ENCODE results near the gene AMER1. TPM values are rescaled to one million over a fixed set of nuclear protein-coding genes. Genes with fewer than 3 reads are reported as not detected.

Gene AMER1
- polyA plus RNA-seq (2013, experiment 1 of 2) = 1.2 TPM
- 1.1 TPM for polyA plus RNA-seq (2013, experiment 2 of 2)

- peak within 1 kb of the TSS; percentile 78 to 87 for H3K4me3 ChIP-seq (ENCODE audit: insufficient read depth in 1 of 2, low read depth in 1 of 2, low read length in 2 of 2)
- peak within 1 kb of the TSS in 1 of 2 experiments; percentile 80 for H3K4ac ChIP-seq (ENCODE audit: low read depth in 1 of 2, low read length in 2 of 2)
- peak within 1 kb of the TSS; percentile 91 for H3K4me2 ChIP-seq (ENCODE audit: low read length, poor library complexity, severe bottlenecking)
- no peak within 1 kb of the TSS for H2BK15ac ChIP-seq (ENCODE audit: low read depth, poor library complexity, severe bottlenecking)
- peaks cover 9% of the 10 kb centered on the region for H3K79me1 ChIP-seq (replicated peaks; ENCODE audit: low read length, poor library complexity, severe bottlenecking)
- peak within 1 kb of the TSS in 1 of 2 experiments; percentile 16 for H3K23ac ChIP-seq (ENCODE audit: low read length in 2 of 2)
- peak within 1 kb of the TSS; percentile 92 for H3K9ac ChIP-seq (ENCODE audit: low read length)
- peak within 1 kb of the TSS in 1 of 2 experiments; percentile 59 for H3K14ac ChIP-seq (ENCODE audit: low read length in 2 of 2)
- H2AK5ac ChIP-seq (ENCODE audit: low read length, severe bottlenecking) = no peak within 1 kb of the TSS
- 0% methylated on average over 11 of the region's 29 CpGs for WGBS
- peak within 1 kb of the TSS; percentile 8 for H2BK5ac ChIP-seq (ENCODE audit: low read depth, low read length, poor library complexity, severe bottlenecking)
- H3K36me3 ChIP-seq (ENCODE audit: control insufficient read depth in 1 of 2, insufficient read depth in 2 of 2, low read depth in 1 of 2, low read length in 2 of 2) = no peaks in the 10 kb centered on the region
- H4K8ac ChIP-seq (ENCODE audit: low read length) = peak within 1 kb of the TSS; percentile 64
- peak within 1 kb of the TSS; percentile 89 for H2AFZ ChIP-seq (ENCODE audit: low read depth, low read length)
- H3K9me3 ChIP-seq (ENCODE audit: control insufficient read depth, low read length) = no peaks in the 10 kb centered on the region
- H3K27me3 ChIP-seq (ENCODE audit: control insufficient read depth in 1 of 2, insufficient read depth in 1 of 2, low read length in 2 of 2) = peaks cover 0 to 3% of the 10 kb centered on the region in 2 experiments
- H2BK12ac ChIP-seq (ENCODE audit: low read length in 2 of 2) = peak within 1 kb of the TSS in 1 of 2 experiments; percentile 38
- H3K4me1 ChIP-seq (ENCODE audit: control insufficient read depth, insufficient read depth, low read depth, low read length) = peaks cover 12% of the 10 kb centered on the region
- H3K18ac ChIP-seq (ENCODE audit: low read depth in 1 of 2, low read length in 2 of 2) = peak within 1 kb of the TSS; percentile 70 to 90
- no peak for DNase-seq
- peak within 1 kb of the TSS; percentile 91 for H3K27ac ChIP-seq (ENCODE audit: low read length, poor library complexity, severe bottlenecking)
- H2BK120ac ChIP-seq (ENCODE audit: low read depth, low read length) = peak within 1 kb of the TSS; percentile 49
- H4K91ac ChIP-seq (ENCODE audit: low read length) = peak within 1 kb of the TSS; percentile 80
These were observed at the start of gene AMER1 for GRCh38 chrX:64205441-64205734. AMER1 (minus strand) TSS chrX:64205708; CDS start chrX:64193286, 12,422 bp downstream.

- H2BK15ac ChIP-seq (ENCODE audit: low read depth, poor library complexity, severe bottlenecking) = no peak within 1 kb of the TSS
- no peak within 1 kb of the TSS for H2AK5ac ChIP-seq (ENCODE audit: low read length, severe bottlenecking)
- H3K14ac ChIP-seq (ENCODE audit: low read length in 2 of 2) = no peak within 1 kb of the TSS
- H3K36me3 ChIP-seq (ENCODE audit: control insufficient read depth in 1 of 2, insufficient read depth in 2 of 2, low read depth in 1 of 2, low read length in 2 of 2) = no peaks in the 10 kb centered on the region
- H3K23ac ChIP-seq (ENCODE audit: low read length in 2 of 2) = no peak within 1 kb of the TSS
- WGBS = 70% methylated on average over 11 of the region's 17 CpGs
- no peak within 1 kb of the TSS for H3K4me3 ChIP-seq (ENCODE audit: insufficient read depth in 1 of 2, low read depth in 1 of 2, low read length in 2 of 2)
- H2BK5ac ChIP-seq (ENCODE audit: low read depth, low read length, poor library complexity, severe bottlenecking) = no peak within 1 kb of the TSS
- no peak within 1 kb of the TSS for H3K4me2 ChIP-seq (ENCODE audit: low read length, poor library complexity, severe bottlenecking)
- no peak within 1 kb of the TSS for H3K9ac ChIP-seq (ENCODE audit: low read length)
- no peaks in the 10 kb centered on the region for H3K79me1 ChIP-seq (replicated peaks; ENCODE audit: low read length, poor library complexity, severe bottlenecking)
- peaks cover 0 to 19% of the 10 kb centered on the region in 2 experiments for H3K27me3 ChIP-seq (ENCODE audit: control insufficient read depth in 1 of 2, insufficient read depth in 1 of 2, low read length in 2 of 2)
- H3K27ac ChIP-seq (ENCODE audit: low read length, poor library complexity, severe bottlenecking) = no peak within 1 kb of the TSS
- H3K18ac ChIP-seq (ENCODE audit: low read depth in 1 of 2, low read length in 2 of 2) = no peak within 1 kb of the TSS
- H3K9me3 ChIP-seq (ENCODE audit: control insufficient read depth, low read length) = no peaks in the 10 kb centered on the region
- H3K4ac ChIP-seq (ENCODE audit: low read depth in 1 of 2, low read length in 2 of 2) = no peak within 1 kb of the TSS
- no peak within 1 kb of the TSS for H4K91ac ChIP-seq (ENCODE audit: low read length)
- H2AFZ ChIP-seq (ENCODE audit: low read depth, low read length) = no peak within 1 kb of the TSS
- no peaks in the 10 kb centered on the region for H3K4me1 ChIP-seq (ENCODE audit: control insufficient read depth, insufficient read depth, low read depth, low read length)
- no peak within 1 kb of the TSS for H2BK12ac ChIP-seq (ENCODE audit: low read length in 2 of 2)
- H4K8ac ChIP-seq (ENCODE audit: low read length) = no peak within 1 kb of the TSS
- H2BK120ac ChIP-seq (ENCODE audit: low read depth, low read length) = no peak within 1 kb of the TSS
- no peak for DNase-seq
These were observed 24.8 kb upstream of the AMER1 start, which contains the start of gene ASB12 for GRCh38 chrX:64230123-64230970. ASB12 (minus strand) TSS chrX:64230607; CDS start chrX:64225650, 4,957 bp downstream.

- H2BK12ac ChIP-seq (ENCODE audit: low read length in 2 of 2) = no peak overlapping the region
- no peak overlapping the region for H3K18ac ChIP-seq (ENCODE audit: low read depth in 1 of 2, low read length in 2 of 2)
- no peaks in the 10 kb centered on the region for H3K4me1 ChIP-seq (ENCODE audit: control insufficient read depth, insufficient read depth, low read depth, low read length)
- no peak for DNase-seq
- no peak overlapping the region for H2AFZ ChIP-seq (ENCODE audit: low read depth, low read length)
- no peak overlapping the region for H3K27ac ChIP-seq (ENCODE audit: low read length, poor library complexity, severe bottlenecking)
- no peak overlapping the region for H3K4me3 ChIP-seq (ENCODE audit: insufficient read depth in 1 of 2, low read depth in 1 of 2, low read length in 2 of 2)
- no peak overlapping the region for H3K9ac ChIP-seq (ENCODE audit: low read length)
- H3K36me3 ChIP-seq (ENCODE audit: control insufficient read depth in 1 of 2, insufficient read depth in 2 of 2, low read depth in 1 of 2, low read length in 2 of 2) = no peaks in the 10 kb centered on the region
- no peak overlapping the region for H2BK120ac ChIP-seq (ENCODE audit: low read depth, low read length)
- H4K91ac ChIP-seq (ENCODE audit: low read length) = no peak overlapping the region
- no peak overlapping the region for H3K4me2 ChIP-seq (ENCODE audit: low read length, poor library complexity, severe bottlenecking)
- no peak overlapping the region for H3K14ac ChIP-seq (ENCODE audit: low read length in 2 of 2)
- H3K9me3 ChIP-seq (ENCODE audit: control insufficient read depth, low read length) = no peaks in the 10 kb centered on the region
- H3K23ac ChIP-seq (ENCODE audit: low read length in 2 of 2) = no peak overlapping the region
- H4K8ac ChIP-seq (ENCODE audit: low read length) = no peak overlapping the region
- H3K4ac ChIP-seq (ENCODE audit: low read depth in 1 of 2, low read length in 2 of 2) = no peak overlapping the region
- peaks cover 0 to 21% of the 10 kb centered on the region in 2 experiments for H3K27me3 ChIP-seq (ENCODE audit: control insufficient read depth in 1 of 2, insufficient read depth in 1 of 2, low read length in 2 of 2)
- H3K79me1 ChIP-seq (replicated peaks; ENCODE audit: low read length, poor library complexity, severe bottlenecking) = no peaks in the 10 kb centered on the region
- H2AK5ac ChIP-seq (ENCODE audit: low read length, severe bottlenecking) = no peak overlapping the region
- H2BK15ac ChIP-seq (ENCODE audit: low read depth, poor library complexity, severe bottlenecking) = no peak overlapping the region
- no peak overlapping the region for H2BK5ac ChIP-seq (ENCODE audit: low read depth, low read length, poor library complexity, severe bottlenecking)
- no CpG with 5 or more reads among the region's 3 CpGs for whole genome bisulfite sequencing
These were observed 23.6 kb upstream of the AMER1 start for GRCh38 chrX:64229154-64229553.

- Histone ChIP-seq H4K8ac (ENCODE audit: low read length) (no peak overlapping the region), H4K91ac (ENCODE audit: low read length) (no peak overlapping the region), H3K27me3 (ENCODE audit: control insufficient read depth in 1 of 2, insufficient read depth in 1 of 2, low read length in 2 of 2) (peaks cover 0 to 12% of the 10 kb centered on the region in 2 experiments), H2BK12ac (ENCODE audit: low read length in 2 of 2) (no peak overlapping the region), H3K14ac (ENCODE audit: low read length in 2 of 2) (no peak overlapping the region), H2BK15ac (ENCODE audit: low read depth, poor library complexity, severe bottlenecking) (no peak overlapping the region), H3K18ac (ENCODE audit: low read depth in 1 of 2, low read length in 2 of 2) (no peak overlapping the region), H3K4me2 (ENCODE audit: low read length, poor library complexity, severe bottlenecking) (no peak overlapping the region), H2AK5ac (ENCODE audit: low read length, severe bottlenecking) (no peak overlapping the region), H3K36me3 (ENCODE audit: control insufficient read depth in 1 of 2, insufficient read depth in 2 of 2, low read depth in 1 of 2, low read length in 2 of 2) (no peaks in the 10 kb centered on the region), H3K79me1 (replicated peaks; ENCODE audit: low read length, poor library complexity, severe bottlenecking) (no peaks in the 10 kb centered on the region), H3K9ac (ENCODE audit: low read length) (no peak overlapping the region), H3K27ac (ENCODE audit: low read length, poor library complexity, severe bottlenecking) (no peak overlapping the region), H2BK5ac (ENCODE audit: low read depth, low read length, poor library complexity, severe bottlenecking) (no peak overlapping the region), H3K4me3 (ENCODE audit: insufficient read depth in 1 of 2, low read depth in 1 of 2, low read length in 2 of 2) (no peak overlapping the region), H3K23ac (ENCODE audit: low read length in 2 of 2) (no peak overlapping the region), H2AFZ (ENCODE audit: low read depth, low read length) (no peak overlapping the region), H3K9me3 (ENCODE audit: control insufficient read depth, low read length) (no peaks in the 10 kb centered on the region), H2BK120ac (ENCODE audit: low read depth, low read length) (no peak overlapping the region), H3K4ac (ENCODE audit: low read depth in 1 of 2, low read length in 2 of 2) (no peak overlapping the region), H3K4me1 (ENCODE audit: control insufficient read depth, insufficient read depth, low read depth, low read length) (no peaks in the 10 kb centered on the region)
- 94% methylated on average over 4 of the region's 4 CpGs for WGBS
- no peak for DNase-seq
These were observed 12.5 kb upstream of the AMER1 start for GRCh38 chrX:64218023-64218422.

Data from mesenchymal stem cell (in vitro differentiated cells and primary cell).